ENCODE measurements around the gene NDRG4.

Gene NDRG4

GRCh38 chr16:58510776-58511628 lies 11.1 kb downstream of the NDRG4 start:
- no peak for DNase-seq

- DNase-seq: no peak
Measured at GRCh38 chr16:58511933-58512815, 12.2 kb downstream of the NDRG4 start.

GRCh38 chr16:58513874-58514273 lies 13.9 kb downstream of the NDRG4 start:
- no peak for DNase-seq

- DNase-seq: peak; percentile 81
Measured at GRCh38 chr16:58515125-58515870, 15.4 kb downstream of the NDRG4 start, which contains the start of gene SETD6. Gene SETD6, plus strand, starts transcription at chr16:58515517. Its CDS starts 21 bp downstream, at chr16:58515538.

GRCh38 chr16:58515871-58516767 lies 16.2 kb downstream of the NDRG4 start:
- DNase-seq: no peak

GRCh38 chr16:58516768-58517107 lies 16.8 kb downstream of the NDRG4 start:
- no peak for DNase-seq

- DNase-seq: no peak
Measured at GRCh38 chr16:58518083-58518979, 18.4 kb downstream of the NDRG4 start.

- DNase-seq: no peak
Measured at GRCh38 chr16:58518980-58519368, 19.0 kb downstream of the NDRG4 start.

GRCh38 chr16:58519707-58520106 lies 19.8 kb downstream of the NDRG4 start:
- no peak for DNase-seq

- DNase-seq: no peak
Measured at GRCh38 chr16:58530179-58530578, 30.2 kb downstream of the NDRG4 start.

- no peak for DNase-seq
Measured at GRCh38 chr16:58532414-58532813, 32.5 kb downstream of the NDRG4 start.

- DNase-seq: no peak
Measured at GRCh38 chr16:58533751-58534470, 34.0 kb downstream of the NDRG4 start.

GRCh38 chr16:58535100-58535499 lies 35.2 kb downstream of the NDRG4 start:
- DNase-seq: no peak

- DNase-seq: no peak
Measured at GRCh38 chr16:58536278-58536677, 36.3 kb downstream of the NDRG4 start.

GRCh38 chr16:58537124-58537906 lies 37.4 kb downstream of the NDRG4 start:
- DNase-seq: no peak

GRCh38 chr16:58541711-58542110 lies 41.8 kb downstream of the NDRG4 start:
- no peak for DNase-seq

GRCh38 chr16:58542291-58542690 lies 42.3 kb downstream of the NDRG4 start:
- DNase-seq: no peak

GRCh38 chr16:58543685-58544084 lies 43.7 kb downstream of the NDRG4 start:
- DNase-seq: no peak

- no peak for DNase-seq
Measured at GRCh38 chr16:58548378-58548777, 48.4 kb downstream of the NDRG4 start.
